Measurements from ENCODE around the gene ITPK1. TPM values are rescaled to one million over a fixed set of nuclear protein-coding genes. Genes with fewer than 3 reads are reported as not detected.
"Not testable (repeated sequence)": the region's sequence is repeated elsewhere in the genome, so short reads cannot be mapped to it uniquely, and the experiment has no call there.

Gene ITPK1
- total RNA-seq, 4 donors from 2014 or later: 43.9 to 56.1 (median 44.5) TPM

- intact Hi-C loops (cut with DNase I): no loop called here
- 86 to 90% methylated on average over 6 of the region's 6 CpGs for WGBS, 2 donors
- DNase-seq: no peak
- Histone ChIP-seq H3K4me3 (replicated peaks in 1 of 3) (no peak overlapping the region), H3K27me3 (no peaks in the 10 kb centered on the region), H3K4me1 (peaks cover 7 to 48% of the 10 kb centered on the region in 2 donors), H3K27ac (no peak overlapping the region), H3K36me3 (no peaks in the 10 kb centered on the region), H3K9me3 (no peaks in the 10 kb centered on the region)
- TF ChIP-seq CTCF (IDR thresholded peaks at IDR 0.05): no peak
- no peak for TF ChIP-seq POLR2A (IDR thresholded peaks at IDR 0.05)
Measured at GRCh38 chr14:93106541-93107156, 9.1 kb downstream of the ITPK1 start.

GRCh38 chr14:93105856-93106255, 9.9 kb downstream of the ITPK1 start:
- DNase-seq; H3K4me3 ChIP-seq (replicated peaks in 1 of 3); H3K27ac ChIP-seq; H3K9me3 ChIP-seq; intact Hi-C loops (cut with DNase I); H3K36me3 ChIP-seq; H3K27me3 ChIP-seq: not testable (repeated sequence)
- peaks cover 7 to 48% of the 10 kb centered on the region in 2 donors for H3K4me1 ChIP-seq
- 96% methylated on average over 10 of the region's 10 CpGs for WGBS, 2 donors

GRCh38 chr14:93105362-93105761, 10.4 kb downstream of the ITPK1 start:
- peaks cover 7 to 48% of the 10 kb centered on the region in 2 donors for H3K4me1 ChIP-seq
- H3K27ac ChIP-seq: no peak overlapping the region
- H3K27me3 ChIP-seq: no peaks in the 10 kb centered on the region
- H3K9me3 ChIP-seq: no peaks in the 10 kb centered on the region
- TF ChIP-seq CTCF (IDR thresholded peaks at IDR 0.05) (no peak), POLR2A (IDR thresholded peaks at IDR 0.05) (no peak)
- no peak for DNase-seq
- intact Hi-C loops (cut with DNase I): no loop called here
- H3K4me3 ChIP-seq (replicated peaks in 1 of 3): no peak overlapping the region
- no peaks in the 10 kb centered on the region for H3K36me3 ChIP-seq
- 86% methylated on average over 7 of the region's 7 CpGs for WGBS, 2 donors

- H3K4me1 ChIP-seq: peaks cover 7 to 48% of the 10 kb centered on the region in 2 donors
- no peak for TF ChIP-seq CTCF (IDR thresholded peaks at IDR 0.05)
- no peak for TF ChIP-seq POLR2A (IDR thresholded peaks at IDR 0.05)
Measured at GRCh38 chr14:93104961-93105360, 10.8 kb downstream of the ITPK1 start.

GRCh38 chr14:93103392-93104080, 12.2 kb downstream of the ITPK1 start:
- DNase-seq: peak in 1 of 2 donors; percentile 41
- Histone ChIP-seq H3K9me3 (no peaks in the 10 kb centered on the region), H3K4me3 (replicated peaks in 1 of 3) (no peak overlapping the region), H3K27ac (no peak overlapping the region), H3K4me1 (peaks cover 7 to 53% of the 10 kb centered on the region in 2 donors), H3K36me3 (no peaks in the 10 kb centered on the region), H3K27me3 (no peaks in the 10 kb centered on the region)
- TF ChIP-seq POLR2A (IDR thresholded peaks at IDR 0.05): no peak
- no peak for TF ChIP-seq CTCF (IDR thresholded peaks at IDR 0.05)
- intact Hi-C loops (cut with DNase I): no loop called here
- 85 to 86% methylated on average over 7 to 9 of the region's 9 CpGs for WGBS, 2 donors

More at GRCh38 chr14:93104961-93105360, 10.8 kb downstream of the ITPK1 start:
- intact Hi-C loops (cut with DNase I): no loop called here
- Histone ChIP-seq H3K9me3 (no peaks in the 10 kb centered on the region), H3K27ac (no peak overlapping the region), H3K27me3 (no peaks in the 10 kb centered on the region), H3K4me3 (replicated peaks in 1 of 3) (no peak overlapping the region), H3K36me3 (no peaks in the 10 kb centered on the region)
- no peak for DNase-seq
- WGBS, 2 donors: 77 to 92% methylated on average over 4 to 6 of the region's 6 CpGs

All from thyroid gland (tissue), 4 donors.